H7 (cell line): ENCODE data around the gene DKK1. TPM values are rescaled to one million over a fixed set of nuclear protein-coding genes. Genes with fewer than 3 reads are reported as not detected.

ENCODE experiments used
- DNase-seq: peaks from one replicate; pipeline ENCODE4 v3.0.0; 2012
- H3K27me3 ChIP-seq: 2 replicates; pipeline ENCODE4 v1.6.0; 2011; ENCODE audit warnings: mild to moderate bottlenecking, low read length; ENCODE audit not compliant: control insufficient read depth, insufficient read depth
- H3K36me3 ChIP-seq: replicated peaks from 2 replicates; pipeline ENCODE4 v1.5.1; 2011; ENCODE audit warnings: low read length; ENCODE audit not compliant: control insufficient read depth, insufficient read depth
- H3K4me3 ChIP-seq: 2 replicates; pipeline ENCODE4 v1.5.1; 2011; ENCODE audit warnings: low read depth, mild to moderate bottlenecking, control low read depth, low read length, moderate library complexity; ENCODE audit not compliant: insufficient read depth
- total RNA-seq: library from RNA; depleted of rRNA; stranded (reverse); fragments of >200 nt; shearing (Covaris generic); gene quantifications from 2 replicates; pipeline ENCODE4 v1.2.3, GENCODE V29; 2014

DKK1 gene
- total RNA-seq, 1 experiment from 2014 or later, result 1.3 TPM

GRCh38 chr10:52308251-52309031, 5.6 kb upstream of the DKK1 start:
- DNase-seq, result peak; percentile 82
- peaks cover 54% of the 10 kb centered on the region for H3K27me3 ChIP-seq
- peak overlapping the region; percentile 43 for H3K4me3 ChIP-seq
- H3K36me3 ChIP-seq, result no peaks in the 10 kb centered on the region

- peaks cover 82% of the 10 kb centered on the region for H3K27me3 ChIP-seq
- H3K4me3 ChIP-seq, result peak overlapping the region; percentile 19; the same call in 1 of the 2 replicates
- DNase-seq, result no peak
- no peaks in the 10 kb centered on the region for H3K36me3 ChIP-seq
These were observed 1.2 kb upstream of the DKK1 start for GRCh38 chr10:52312942-52313255.

DNA sequence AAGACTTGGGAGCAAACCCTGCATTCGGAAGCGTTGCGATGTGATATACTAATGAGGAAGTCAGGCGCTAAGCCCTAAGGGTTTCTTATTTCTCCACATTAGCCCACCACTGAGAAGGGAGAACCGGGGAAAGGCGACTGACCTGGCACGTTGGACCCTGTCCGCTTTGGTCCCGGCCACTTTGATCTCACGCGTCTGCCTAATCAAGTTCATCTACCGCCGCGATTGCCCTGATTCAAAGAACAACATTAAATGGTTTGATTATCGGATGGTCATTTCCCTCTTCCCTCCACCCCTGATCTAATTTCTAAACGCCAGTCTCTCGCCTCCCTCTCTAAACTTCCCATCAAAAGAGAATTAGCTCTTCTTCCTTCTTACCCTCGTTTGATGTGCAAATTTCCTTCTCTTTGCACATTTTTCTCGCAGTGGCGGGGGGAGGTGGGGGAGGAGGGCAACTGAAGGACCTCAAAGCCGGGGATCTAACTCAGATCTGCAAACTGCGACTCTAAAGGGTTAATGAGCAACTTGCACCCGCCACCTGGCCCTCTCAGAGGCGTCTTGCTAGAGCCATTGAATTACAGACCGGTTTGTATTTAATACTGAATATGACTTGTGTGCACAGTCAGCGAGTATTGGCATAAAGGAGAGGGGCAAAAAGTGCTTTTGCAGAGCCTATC, 687 bp upstream of the DKK1 start:
- peak; percentile 46 for DNase-seq
- no peaks in the 10 kb centered on the region for H3K36me3 ChIP-seq
- peaks cover 80% of the 10 kb centered on the region for H3K27me3 ChIP-seq
- peak overlapping the region; percentile 52 for H3K4me3 ChIP-seq

DNA sequence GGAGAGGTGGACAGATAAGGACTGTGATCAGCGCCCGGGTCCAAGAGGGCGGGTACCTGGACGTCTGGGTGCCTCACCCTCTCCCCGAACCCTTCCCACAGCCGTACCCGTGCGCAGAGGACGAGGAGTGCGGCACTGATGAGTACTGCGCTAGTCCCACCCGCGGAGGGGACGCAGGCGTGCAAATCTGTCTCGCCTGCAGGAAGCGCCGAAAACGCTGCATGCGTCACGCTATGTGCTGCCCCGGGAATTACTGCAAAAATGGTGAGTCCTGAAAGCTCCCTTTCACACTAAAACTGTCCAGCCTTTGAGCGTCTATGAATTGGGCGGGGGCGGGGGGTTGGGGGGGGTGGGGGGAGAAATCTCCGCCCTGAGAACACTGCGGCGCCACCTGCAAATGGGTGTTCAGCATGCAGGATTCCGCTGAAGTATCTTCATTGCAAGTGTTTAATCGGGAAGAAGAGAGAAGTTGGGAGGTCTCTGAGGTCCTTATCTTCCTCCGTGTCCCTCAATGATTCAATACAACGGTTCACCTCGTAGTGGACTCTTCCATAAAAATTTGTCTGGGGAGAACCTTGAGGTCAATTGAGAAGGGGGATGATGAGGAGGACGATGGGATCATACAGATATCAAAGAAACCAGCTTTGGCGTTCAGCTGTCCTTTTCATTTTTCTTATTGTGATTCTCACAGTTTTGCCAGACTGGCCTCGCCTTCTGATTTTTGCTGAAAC, 906 bp downstream of the DKK1 start:
- DNase-seq, result no peak
- Histone ChIP-seq H3K36me3 (no peaks in the 10 kb centered on the region), H3K27me3 (peaks cover 64% of the 10 kb centered on the region), H3K4me3 (peak overlapping the region; percentile 52)

GRCh38 chr10:52316001-52316400, 1.9 kb downstream of the DKK1 start:
- Histone ChIP-seq H3K36me3 (no peaks in the 10 kb centered on the region), H3K27me3 (peaks cover 54% of the 10 kb centered on the region), H3K4me3 (no peak overlapping the region)
- DNase-seq, result no peak

DNA sequence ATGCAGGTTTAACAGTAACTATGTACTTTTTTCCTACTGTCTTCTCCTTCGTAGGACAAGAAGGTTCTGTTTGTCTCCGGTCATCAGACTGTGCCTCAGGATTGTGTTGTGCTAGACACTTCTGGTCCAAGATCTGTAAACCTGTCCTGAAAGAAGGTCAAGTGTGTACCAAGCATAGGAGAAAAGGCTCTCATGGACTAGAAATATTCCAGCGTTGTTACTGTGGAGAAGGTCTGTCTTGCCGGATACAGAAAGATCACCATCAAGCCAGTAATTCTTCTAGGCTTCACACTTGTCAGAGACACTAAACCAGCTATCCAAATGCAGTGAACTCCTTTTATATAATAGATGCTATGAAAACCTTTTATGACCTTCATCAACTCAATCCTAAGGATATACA, 2.4 kb downstream of the DKK1 start:
- H3K36me3 ChIP-seq, result no peaks in the 10 kb centered on the region
- no peak for DNase-seq
- H3K4me3 ChIP-seq, result no peak overlapping the region
- H3K27me3 ChIP-seq, result peaks cover 49% of the 10 kb centered on the region

DNA sequence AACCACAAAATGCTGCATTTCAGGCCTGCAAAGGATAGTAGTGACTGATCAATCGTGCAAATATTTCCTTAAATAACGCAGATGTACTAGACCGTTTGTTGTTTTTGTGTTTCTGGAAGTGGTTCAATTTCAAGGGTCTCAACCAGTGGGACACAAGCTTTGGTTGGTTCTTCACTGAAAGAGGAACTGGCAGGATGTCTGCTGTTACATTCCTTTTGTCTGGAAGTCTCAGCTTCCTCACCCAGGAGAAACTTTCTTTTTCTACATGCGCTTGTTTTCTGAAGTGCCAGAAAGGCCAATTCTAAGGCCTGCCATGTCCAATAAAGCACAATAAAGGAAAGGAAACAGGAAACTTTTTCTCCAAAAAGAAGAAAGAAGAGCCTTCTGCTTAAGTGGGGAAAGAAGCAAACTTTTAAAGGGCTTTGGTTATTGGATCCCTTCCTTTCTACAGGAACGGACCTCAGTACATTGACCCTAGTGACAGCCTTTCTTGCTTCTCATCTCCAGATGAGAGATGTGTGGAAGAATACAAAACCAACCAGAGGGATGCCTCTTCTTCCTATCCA, 4.1 kb downstream of the DKK1 start:
- Histone ChIP-seq H3K4me3 (no peak overlapping the region), H3K27me3 (peaks cover 32% of the 10 kb centered on the region), H3K36me3 (no peaks in the 10 kb centered on the region)
- DNase-seq, result peak; percentile 15

DNA sequence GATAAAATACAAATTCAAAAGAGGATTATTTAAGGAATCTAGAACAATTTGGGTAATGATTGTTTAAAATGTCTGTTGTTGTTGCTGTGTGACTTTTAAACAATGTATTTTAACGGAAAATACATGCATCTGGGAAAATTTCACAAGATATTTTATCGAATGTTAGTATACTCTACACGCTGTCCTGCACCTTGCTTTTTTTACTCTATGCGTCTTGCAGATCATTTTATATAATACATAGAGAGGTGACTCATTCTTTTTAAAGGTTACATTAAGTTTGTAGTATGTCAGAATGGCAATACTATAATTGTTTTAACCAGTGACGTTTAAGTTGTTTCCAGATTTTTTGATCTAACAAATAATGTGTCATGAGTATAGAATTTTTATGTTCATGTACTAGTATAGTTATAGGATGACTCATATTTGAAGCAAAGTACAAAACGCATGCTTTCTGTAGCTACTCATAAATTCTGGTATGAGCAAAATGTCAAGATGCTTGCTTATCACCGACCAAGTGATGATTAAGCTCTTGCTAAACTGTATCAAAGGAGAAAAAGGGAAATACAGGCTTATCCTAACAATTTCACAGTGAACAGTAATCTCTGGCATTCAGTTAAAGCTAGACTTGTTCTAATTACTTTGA, 4.9 kb downstream of the DKK1 start:
- peaks cover 25% of the 10 kb centered on the region for H3K27me3 ChIP-seq
- H3K36me3 ChIP-seq, result no peaks in the 10 kb centered on the region
- H3K4me3 ChIP-seq, result no peak overlapping the region
- DNase-seq, result no peak

DNA sequence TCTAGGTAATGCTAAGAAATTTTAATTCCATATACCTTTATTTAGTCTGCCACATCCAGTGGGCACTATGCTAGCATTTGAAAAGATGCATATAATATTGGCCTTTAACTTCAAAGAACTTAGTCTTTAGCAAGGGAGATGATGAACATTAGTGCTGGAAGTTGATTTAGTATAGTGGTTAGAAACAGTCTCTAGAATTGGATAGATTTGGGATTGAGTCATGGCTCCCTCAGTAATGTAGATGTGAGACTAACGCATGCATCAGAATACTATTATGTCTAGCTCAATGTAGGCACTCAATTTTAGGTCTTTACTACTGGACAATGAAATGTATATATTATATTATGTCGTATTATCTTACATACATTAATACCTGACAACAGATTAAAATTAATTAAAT, 5.8 kb downstream of the DKK1 start:
- H3K4me3 ChIP-seq, result no peak overlapping the region
- H3K27me3 ChIP-seq, result peaks cover 17% of the 10 kb centered on the region
- no peaks in the 10 kb centered on the region for H3K36me3 ChIP-seq
- no peak for DNase-seq

DNA sequence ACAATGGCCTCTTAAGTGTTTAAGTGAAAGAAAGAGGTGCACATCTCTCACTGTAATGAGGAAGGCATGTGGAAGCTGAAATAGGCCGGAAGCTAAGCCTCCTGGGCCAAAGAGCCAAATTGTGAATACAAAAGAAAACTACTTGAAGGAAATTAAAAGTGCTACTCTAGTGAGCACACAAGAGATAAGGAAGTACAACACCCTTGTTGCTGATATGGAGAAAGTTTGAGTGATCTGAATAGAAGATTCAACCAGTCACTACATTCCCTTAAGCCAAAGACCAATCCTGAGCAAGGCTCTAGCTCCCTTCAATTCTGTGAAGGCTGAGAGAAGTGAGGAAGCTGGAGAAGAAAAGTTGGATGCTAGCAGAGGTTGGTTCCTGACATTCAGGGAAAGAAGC, 8.2 kb downstream of the DKK1 start:
- no peak overlapping the region for H3K4me3 ChIP-seq
- H3K36me3 ChIP-seq, result no peaks in the 10 kb centered on the region
- no peaks in the 10 kb centered on the region for H3K27me3 ChIP-seq
- no peak for DNase-seq

GRCh38 chr10:52322936-52323335, 8.9 kb downstream of the DKK1 start:
- DNase-seq, result no peak
- Histone ChIP-seq H3K36me3 (no peaks in the 10 kb centered on the region), H3K4me3 (no peak overlapping the region), H3K27me3 (no peaks in the 10 kb centered on the region)

GRCh38 chr10:52326382-52326781, 12.3 kb downstream of the DKK1 start:
- no peak for DNase-seq
- H3K4me3 ChIP-seq, result no peak overlapping the region
- H3K27me3 ChIP-seq, result no peaks in the 10 kb centered on the region
- no peaks in the 10 kb centered on the region for H3K36me3 ChIP-seq

DNA sequence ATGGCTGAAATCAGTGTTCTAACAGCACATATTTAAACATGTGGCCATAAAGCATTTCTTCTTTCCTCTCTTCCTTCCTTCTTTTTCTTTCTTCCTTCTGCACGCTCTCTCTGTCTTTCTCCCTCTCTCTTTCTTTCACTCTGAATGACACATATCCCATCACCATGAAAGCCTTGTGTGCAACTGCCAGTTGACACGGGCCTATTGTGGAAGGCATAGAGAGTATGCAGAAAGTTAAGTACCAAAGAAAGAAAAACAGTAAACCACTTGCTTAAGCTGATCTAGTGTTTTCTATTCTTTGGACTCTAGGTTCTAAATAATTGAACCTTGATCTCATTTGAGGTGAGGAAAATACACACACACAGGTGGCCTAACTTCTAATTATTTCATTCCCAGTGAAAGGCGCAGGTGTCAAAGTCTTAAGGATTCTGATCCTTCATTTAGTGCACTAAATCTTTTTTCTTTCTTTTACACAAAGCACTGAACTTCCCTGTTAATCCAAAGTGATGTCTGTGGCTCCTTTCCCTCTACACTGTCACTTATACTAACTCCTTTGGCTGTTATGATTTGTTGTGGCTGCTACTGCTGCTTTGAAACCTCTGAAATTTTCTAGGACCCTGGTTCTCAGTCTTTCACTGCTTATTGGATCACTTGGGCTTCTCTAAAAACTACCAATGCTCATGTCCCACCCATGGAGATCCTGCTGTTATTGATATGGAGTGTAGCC, 17.7 kb downstream of the DKK1 start:
- no peak for DNase-seq

DNA sequence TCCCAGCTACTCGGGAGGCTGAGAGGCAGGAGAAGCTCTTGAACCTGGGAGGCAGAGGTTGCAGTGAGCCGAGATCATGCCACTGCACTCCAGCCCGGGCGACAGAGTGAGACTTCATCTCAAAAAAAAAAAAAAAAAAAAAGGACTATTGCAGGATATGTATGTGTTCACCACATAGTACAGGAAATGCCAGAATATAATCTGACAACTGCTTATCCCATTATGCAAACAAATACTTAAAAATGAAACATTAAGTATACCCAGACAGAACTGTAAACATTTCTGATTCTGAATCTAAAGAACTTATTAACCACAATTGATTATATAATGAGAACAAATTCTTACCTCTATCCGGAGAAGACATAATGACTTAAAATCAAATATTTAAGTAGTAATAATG, 18.7 kb downstream of the DKK1 start:
- H3K36me3 ChIP-seq, result no peaks in the 10 kb centered on the region
- DNase-seq, result no peak
- H3K27me3 ChIP-seq, result no peaks in the 10 kb centered on the region

More for the DNA sequence above, 17.7 kb downstream of the DKK1 start:
- Histone ChIP-seq H3K36me3 (no peaks in the 10 kb centered on the region), H3K27me3 (no peaks in the 10 kb centered on the region), H3K4me3 (no peak overlapping the region)

More for the DNA sequence above, 18.7 kb downstream of the DKK1 start:
- H3K4me3 ChIP-seq, result no peak overlapping the region
